Measurements from ENCODE around the gene RECQL. TPM values are rescaled to one million over a fixed set of nuclear protein-coding genes. Genes with fewer than 3 reads are reported as not detected.
A peak's percentile ranks its signal among the peaks of the same experiment; 100 is the strongest.
"Not testable (repeated sequence)": the region's sequence is repeated elsewhere in the genome, so short reads cannot be mapped to it uniquely, and the experiment has no call there.

Gene RECQL
- total RNA-seq, 1 experiment from 2014 or later, result 40.3 TPM

DNA sequence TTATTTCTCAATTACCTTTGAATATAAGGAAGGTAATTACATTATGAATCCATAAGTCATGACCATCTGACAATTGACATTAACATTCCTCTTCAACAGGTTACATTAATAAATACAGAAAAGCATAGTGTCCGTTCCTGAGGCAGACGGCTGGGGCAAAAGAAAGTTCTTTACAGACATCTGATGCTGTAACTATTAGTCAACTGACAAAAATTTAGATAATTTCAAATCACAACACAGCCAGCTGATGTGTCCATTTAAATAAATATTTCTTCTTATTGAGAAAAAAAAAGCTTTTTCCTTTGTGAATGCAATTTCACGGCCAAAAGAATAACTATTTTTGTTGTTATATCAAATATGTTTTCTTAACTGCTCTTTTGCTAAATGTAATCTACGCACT, 73.2 kb downstream of the RECQL start (continued):
- TF ChIP-seq ATF2 (CRISPR knock-in tag; IDR thresholded peaks at IDR 0.05; ENCODE audit: borderline replicate concordance, low read depth) (no peak), ATF3 (CRISPR knock-in tag; conservative IDR thresholded peaks at IDR 0.05) (no peak), ZNF121 (CRISPR knock-in tag; IDR thresholded peaks at IDR 0.05) (no peak), SP1 (CRISPR knock-in tag; conservative IDR thresholded peaks at IDR 0.05) (no peak)
- TF ChIP-seq, protein P1, sequence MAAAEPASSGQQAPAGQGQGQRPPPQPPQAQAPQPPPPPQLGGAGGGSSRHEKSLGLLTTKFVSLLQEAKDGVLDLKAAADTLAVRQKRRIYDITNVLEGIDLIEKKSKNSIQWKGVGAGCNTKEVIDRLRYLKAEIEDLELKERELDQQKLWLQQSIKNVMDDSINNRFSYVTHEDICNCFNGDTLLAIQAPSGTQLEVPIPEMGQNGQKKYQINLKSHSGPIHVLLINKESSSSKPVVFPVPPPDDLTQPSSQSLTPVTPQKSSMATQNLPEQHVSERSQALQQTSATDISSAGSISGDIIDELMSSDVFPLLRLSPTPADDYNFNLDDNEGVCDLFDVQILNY (CRISPR knock-in tag; IDR thresholded peaks at IDR 0.05), result no peak

DNA sequence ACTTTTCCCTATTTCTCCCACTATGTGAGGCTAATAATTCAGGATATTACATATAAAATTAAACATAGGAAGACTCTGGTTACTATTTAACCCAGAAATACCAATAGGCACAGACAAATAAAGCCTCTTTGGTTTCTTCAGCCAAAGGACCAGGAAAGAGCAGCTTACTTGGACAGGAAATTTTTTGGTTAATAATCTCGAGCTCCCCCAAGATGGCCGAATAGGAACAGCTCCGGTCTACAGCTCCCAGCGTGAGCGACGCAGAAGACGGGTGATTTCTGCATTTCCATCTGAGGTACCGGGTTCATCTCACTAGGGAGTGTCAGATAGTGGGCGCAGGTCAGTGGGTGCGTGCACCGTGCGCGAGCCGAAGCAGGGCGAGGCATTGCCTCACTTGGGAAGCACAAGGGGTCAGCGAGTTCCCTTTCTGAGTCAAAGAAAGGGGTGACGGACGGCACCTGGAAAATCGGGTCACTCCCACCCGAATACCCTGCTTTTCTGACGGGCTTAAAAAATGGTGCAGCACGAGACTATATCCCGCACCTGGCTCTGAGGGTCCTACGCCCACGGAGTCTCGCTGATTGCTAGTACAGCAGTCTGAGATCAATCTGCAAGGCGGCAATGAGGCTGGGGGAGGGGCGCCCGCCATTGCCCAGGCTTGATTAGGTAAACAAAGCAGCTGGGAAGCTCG, 82.3 kb downstream of the RECQL start:
- POLR2A ChIA-PET; H3K27me3 Mint-ChIP-seq (ENCODE audit: low read depth); H3K9me3 Mint-ChIP-seq; ATAC-seq; H3K36me3 Mint-ChIP-seq: not testable (repeated sequence)
- peak; percentile 70 for DNase-seq (ENCODE audit: low spot score)
- CTCF ChIA-PET, result interaction anchor here (1.0 kb wide), 1 partner anchor 18 kb away, joined by 3 read pairs; the partner anchor contains the start of gene PYROXD1
- Mint-ChIP-seq H3K4me1 (peaks cover 21% of the 10 kb centered on the region), H3K27ac (peak overlapping the region; percentile 78), H3K4me3 (peak overlapping the region; percentile 60)

Other genes with a start within 250 kb of the RECQL start
- gene SLCO1A2, start 166.7 kb downstream of the RECQL start, total RNA-seq (2021), result 9.9 to 13.9 TPM (median 11.5 TPM) in 3 replicates
- not detected in 3 replicates for gene IAPP, start 128.7 kb downstream of the RECQL start, total RNA-seq (2021)
- gene PYROXD1, start 64.0 kb downstream of the RECQL start, total RNA-seq (2021), result 4.5 to 6.9 TPM (median 4.9 TPM) in 3 replicates
- gene GOLT1B, start 154 bp upstream of the RECQL start, total RNA-seq (2021), result 36.1 to 39.7 TPM (median 37.1 TPM) in 3 replicates
- gene SPX, start 24.7 kb upstream of the RECQL start, total RNA-seq (2021), result 0.46 to 1.2 TPM (median 0.76 TPM) in 3 replicates
- gene GYS2, start 103.2 kb upstream of the RECQL start, total RNA-seq (2021), result not detected in 3 replicates
- gene LDHB, start 156.2 kb upstream of the RECQL start, total RNA-seq (2021), result 1,504 to 1,616 TPM (median 1,559 TPM) in 3 replicates